VCaP (cell line): ENCODE measurements around the gene VENTX.

Experiments
- H3K27ac ChIP-seq: fragments of 450-650 bp; 2 replicates; pipeline ENCODE4 v1.5.1; 2017
- TF ChIP-seq, protein P1 (sequence below): fragments of 450-650 bp; conservative IDR thresholded peaks from 2 replicates; pipeline ENCODE4 v1.5.1; 2017; ENCODE audit warnings: mild to moderate bottlenecking, moderate library complexity

The VENTX gene

DNA sequence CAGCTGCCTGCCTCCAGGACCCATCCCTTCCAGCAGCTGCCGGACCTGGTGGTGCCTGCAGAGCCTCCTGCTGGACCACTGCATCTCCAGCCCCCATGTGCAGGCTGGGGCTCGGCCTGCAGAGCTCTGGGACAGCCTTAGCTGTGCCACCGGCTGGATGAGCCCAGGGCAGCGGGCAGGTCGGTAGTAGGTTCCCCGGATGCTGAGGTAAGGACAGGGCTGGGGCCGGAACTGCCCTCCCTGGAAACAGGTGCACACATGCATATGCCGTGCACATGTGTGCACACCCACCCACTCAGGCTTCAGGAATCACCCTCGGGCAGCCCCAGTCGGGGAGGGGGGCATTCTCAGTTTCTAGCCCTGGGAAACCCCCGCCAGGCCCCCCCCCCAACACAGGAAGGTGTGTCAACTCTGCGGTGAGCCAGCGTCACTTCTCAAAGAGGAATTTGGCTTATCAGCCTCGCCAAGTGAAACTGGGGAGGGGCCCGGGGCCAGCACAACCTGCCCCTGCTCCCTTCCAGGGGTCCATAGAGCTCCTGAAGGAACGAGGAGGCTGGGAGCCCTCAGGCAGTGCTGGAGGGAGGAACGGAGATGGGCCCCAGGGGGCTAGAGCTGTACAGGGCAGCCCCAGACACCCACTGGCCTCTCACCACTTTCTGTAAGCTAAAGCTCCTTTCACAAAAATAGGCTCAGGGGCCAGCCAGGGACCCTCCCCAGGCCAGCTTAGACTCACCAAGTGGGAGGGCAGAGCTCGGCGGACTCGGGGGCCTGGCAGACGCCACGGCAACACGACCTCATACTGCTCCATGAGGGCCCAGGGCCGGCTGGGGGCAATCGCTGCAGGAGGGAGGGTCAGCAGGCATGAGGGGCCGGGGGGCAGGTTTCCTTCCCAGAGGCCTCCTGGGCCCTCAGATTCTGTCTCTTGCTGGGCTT lies 37.4 kb downstream of the VENTX start:
- no peak overlapping the region for H3K27ac ChIP-seq
- TF ChIP-seq, protein P1, sequence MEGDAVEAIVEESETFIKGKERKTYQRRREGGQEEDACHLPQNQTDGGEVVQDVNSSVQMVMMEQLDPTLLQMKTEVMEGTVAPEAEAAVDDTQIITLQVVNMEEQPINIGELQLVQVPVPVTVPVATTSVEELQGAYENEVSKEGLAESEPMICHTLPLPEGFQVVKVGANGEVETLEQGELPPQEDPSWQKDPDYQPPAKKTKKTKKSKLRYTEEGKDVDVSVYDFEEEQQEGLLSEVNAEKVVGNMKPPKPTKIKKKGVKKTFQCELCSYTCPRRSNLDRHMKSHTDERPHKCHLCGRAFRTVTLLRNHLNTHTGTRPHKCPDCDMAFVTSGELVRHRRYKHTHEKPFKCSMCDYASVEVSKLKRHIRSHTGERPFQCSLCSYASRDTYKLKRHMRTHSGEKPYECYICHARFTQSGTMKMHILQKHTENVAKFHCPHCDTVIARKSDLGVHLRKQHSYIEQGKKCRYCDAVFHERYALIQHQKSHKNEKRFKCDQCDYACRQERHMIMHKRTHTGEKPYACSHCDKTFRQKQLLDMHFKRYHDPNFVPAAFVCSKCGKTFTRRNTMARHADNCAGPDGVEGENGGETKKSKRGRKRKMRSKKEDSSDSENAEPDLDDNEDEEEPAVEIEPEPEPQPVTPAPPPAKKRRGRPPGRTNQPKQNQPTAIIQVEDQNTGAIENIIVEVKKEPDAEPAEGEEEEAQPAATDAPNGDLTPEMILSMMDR: no peak

DNA sequence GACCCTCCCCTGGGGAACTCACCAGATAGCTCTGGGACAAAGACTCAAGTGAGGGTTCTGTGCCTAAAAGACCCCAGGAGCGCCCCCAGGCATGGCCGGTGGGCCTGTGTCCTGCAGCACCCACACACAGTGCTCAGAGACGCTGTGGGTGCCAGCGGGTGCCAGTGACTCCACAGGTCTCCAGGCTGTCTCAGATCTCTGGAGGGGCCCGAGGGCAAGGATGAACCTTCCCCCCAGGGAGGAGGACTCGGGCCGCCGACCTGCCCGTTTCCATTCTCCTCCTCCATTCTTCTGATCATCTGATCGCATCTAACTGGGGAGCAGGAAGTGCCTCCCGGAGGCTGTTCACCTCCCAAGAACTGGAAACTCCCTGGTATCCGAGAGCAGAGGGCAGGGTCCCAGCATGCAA lies 38.0 kb downstream of the VENTX start:
- no peak overlapping the region for H3K27ac ChIP-seq
- TF ChIP-seq, protein P1: no peak

GRCh38 chr10:133276100-133276434 lies 38.4 kb downstream of the VENTX start:
- no peak overlapping the region; the same call in 1 of the 2 replicates for H3K27ac ChIP-seq
- TF ChIP-seq, protein P1: no peak

DNA sequence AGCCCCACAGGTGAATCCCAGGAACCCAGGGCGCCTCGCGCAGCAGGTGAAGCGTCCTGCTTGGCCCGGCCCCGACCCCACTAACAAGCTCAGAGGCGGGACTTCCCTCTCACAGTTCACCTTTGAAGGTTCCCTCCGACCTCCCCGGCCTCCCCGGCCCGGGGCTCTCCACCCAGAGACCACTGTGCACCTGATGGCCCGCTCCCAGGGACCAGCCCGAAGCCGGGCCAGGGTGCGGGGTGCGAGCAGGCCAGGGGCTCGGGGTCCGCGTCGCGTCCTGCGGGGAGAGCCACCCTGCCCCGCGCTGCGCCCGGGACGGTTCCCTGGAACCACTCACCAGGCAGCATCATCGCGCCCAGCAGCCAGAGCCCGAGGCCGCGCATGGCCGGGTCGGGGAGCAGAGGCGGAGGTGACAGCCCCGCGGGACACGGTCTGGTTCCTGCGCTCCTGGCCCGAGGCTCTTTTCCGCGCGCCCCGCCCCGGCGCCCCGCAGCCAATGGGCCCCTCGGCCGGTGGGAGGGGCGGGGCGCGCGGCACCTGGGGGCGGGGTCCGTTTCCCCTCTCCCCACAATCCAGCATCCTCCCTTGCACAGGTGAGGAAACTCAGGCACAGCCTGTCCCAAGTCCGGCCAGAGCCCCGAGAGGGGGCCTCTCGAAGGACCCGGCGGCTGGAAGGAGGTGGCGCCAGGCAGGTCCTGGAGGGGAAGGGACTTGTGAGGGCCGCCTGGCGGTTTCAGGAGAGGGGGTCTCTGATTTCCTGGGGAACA lies 39.0 kb downstream of the VENTX start, which contains the start of gene ADAM8:
TSS of gene ADAM8 (minus strand) at position 434 of the 767 bp plus-strand sequence. CDS start at position 383, 51 bp downstream.
- H3K27ac ChIP-seq: peak within 1 kb of the TSS; percentile 61
- TF ChIP-seq, protein P1: no peak

DNA sequence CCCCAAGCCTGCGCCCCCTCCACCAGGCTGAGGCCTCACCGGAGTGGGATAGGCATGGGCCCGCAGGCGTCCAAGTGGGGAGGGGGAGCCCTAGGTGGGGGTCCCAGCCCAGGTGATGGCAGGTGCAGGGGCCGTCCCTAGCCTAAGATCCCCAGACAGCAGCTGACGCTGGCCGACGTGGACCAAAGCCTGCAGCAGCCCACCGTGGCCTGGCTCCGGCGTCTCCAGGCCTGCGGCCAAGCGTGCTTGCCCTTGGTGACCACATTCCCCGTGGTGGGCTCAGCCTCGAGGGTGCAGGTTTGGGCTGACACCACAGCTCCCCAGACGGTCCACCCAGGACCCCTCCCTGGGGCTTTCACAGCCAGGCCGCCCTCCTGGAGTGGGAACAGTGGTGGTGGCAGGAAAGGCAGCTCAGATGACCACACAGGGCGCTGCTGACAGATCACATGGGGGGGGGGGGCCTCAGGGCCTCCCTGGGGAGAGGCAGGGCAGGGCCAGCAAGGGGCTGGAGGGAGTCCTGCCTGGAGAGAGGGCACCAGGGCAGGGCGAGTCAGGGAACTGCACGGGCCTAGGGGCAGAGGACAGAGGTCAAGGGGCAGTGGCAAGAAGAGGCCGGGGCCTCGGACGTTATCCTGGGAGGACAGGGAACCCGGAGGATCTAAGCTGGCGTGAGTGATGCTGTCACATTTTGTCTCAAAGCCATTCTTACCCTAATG lies 39.8 kb downstream of the VENTX start:
- TF ChIP-seq, protein P1: no peak
- peak overlapping the region; percentile 61 for H3K27ac ChIP-seq

DNA sequence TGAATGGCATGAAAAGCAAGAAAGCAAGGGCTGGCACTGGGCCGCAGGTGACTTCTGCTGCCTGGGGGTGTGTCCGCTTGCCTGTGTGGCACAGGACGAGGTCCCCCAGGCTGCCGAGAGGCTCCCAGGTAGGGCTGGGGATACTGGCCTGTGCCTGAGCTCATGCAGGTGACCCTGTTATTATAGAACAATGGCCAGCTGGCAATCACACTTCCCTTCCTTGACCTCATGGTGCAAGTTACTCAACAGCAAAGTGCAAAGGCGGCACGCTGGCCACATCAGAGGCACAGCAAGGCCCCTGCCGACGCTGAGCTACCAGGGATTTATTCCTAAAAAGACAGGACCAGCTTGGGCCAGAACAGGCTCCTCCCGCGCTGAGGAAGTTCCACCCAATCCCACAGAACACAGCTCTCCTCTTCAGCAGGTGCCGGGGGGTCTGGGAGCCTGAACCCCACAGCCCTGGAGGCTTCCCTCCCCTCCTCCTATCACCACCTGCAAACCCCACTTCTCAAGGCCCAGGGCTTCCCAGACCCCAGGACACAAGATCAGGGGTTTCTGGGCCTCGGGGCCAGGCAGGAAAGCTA lies 40.4 kb downstream of the VENTX start:
- TF ChIP-seq, protein P1: no peak
- peak overlapping the region; percentile 61 for H3K27ac ChIP-seq
